Kasumi-1 (cell line): Measurements from ENCODE around the gene GBP4.

Experiments used
- DNase-seq, 2 experiments: peaks; one replicate each; lab custom pipeline; 2025; lab: John Stamatoyannopoulos, UW

GBP4 gene

DNA sequence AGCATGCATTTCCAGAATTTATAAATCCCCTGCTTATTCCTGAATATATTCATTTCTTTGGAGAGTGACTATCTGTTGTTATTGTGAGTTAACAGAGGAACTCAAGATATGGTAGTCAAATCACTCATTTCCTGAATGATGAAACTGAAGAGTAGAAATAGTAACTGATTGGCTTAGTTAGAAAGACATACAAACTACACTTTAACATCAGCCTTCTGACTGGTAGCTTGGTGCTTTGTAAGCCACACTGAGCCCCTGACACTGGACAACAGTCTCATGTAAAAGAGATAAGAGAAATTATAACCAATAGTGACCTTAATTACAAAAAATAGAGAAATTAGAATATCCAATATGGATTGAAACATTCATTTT lies 27.7 kb downstream of the GBP4 start:
- no peak for DNase-seq

DNA sequence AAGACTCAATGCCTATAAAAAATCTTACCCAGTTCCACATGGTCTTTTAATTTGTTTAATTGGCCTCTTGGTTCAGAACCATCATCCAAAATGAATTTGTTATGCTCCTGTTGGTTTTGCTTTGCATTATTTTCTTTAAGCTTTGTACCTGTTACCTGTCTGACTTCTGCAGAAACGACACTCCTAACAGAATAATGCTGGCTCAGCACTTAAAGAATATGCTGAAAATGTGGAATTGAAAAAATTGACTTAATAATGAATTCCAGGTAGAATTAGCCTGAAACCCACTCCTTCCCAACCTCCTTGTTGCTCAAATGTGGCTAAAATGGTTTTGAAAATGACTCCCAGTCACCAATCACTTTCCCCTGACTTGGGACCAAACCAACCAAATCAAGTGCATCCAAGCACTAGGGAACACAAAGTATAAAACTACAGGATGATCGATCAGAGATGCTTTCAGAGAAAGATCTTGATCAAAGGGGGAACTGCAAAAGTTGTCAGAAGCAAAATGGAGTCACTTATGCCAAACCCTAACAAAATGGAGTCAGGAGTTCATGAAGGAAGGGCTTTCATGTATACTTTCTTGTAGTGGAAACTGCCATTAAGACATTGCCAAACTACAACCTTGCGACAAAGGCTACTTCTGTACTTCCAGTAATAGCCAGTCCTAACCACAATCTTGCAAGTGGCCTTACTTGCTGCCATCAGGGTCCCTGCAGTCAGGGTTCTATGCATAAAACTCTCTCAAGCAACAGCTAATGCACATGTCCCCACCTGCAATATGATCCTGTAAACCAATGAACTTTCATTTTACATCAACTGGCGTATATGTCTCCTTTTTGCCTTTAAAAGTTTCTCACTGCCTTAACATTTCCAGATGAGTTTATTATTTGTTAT lies 28.3 kb downstream of the GBP4 start:
- DNase-seq: no peak

DNA sequence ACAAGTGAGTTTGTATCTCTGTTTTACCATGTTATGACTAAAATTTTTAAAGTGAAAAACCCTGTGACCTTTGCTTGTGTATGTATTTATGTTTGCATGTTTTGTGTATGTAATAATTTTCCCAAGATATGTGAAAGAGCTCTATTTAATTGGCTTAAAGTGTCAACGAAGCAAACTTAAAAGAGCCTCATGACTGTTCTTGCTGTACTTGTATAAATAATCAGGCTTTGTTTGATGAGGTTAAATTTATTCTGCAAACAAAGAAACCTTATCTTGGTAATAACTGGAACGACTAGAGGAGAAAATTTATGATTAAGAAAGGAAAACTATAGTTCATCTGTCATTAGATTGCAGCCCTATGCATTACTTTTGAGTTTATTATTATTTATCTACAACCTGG lies 29.6 kb downstream of the GBP4 start:
- no peak for DNase-seq

DNA sequence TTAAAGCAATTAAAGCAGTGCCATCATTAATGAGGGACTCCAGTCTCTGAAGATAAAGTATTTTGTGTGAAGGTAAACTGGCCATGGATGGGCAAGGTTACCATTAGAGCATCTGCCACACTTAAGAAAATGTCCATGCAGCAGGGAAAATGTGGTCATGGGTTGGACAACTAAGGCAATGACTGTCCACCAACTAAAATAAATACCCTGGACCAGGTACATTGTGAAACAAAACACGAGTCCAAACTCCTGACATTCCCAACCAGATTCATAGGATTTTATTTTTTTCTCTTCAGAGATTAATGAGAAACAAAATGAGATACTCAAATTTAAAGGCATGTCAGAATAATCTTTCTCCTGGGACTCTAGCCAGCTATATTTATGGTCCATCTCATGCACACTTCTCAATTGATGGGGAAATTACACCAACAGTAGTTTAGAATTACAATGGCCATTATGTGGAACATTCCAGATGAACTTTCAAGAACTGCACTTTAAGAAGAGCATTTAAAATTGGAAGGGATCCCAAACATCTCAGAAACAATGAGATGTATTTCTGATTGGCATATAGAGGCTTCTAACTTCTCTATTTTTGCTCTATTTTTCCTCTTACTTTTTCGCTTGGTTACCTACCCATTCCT lies 31.0 kb downstream of the GBP4 start:
- no peak for DNase-seq

DNA sequence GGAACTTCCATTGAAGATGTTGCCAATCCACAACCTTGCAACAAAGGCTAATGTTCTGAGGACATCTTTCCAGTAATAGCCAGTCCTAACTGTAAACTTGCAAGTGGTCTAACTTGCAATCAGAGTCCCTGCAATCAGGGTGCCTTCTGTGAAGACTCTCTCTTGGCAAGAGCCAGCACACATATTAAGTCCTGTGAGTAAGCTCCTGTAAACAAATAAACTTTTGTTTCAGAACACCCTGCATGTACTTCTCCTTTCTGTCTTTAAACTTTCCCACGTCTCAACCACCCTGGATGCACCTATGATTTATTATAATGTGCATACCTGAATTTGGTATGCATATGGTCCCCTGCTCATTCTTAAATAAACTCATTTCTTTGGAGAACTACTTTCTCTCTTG lies 32.0 kb downstream of the GBP4 start:
- no peak for DNase-seq

DNA sequence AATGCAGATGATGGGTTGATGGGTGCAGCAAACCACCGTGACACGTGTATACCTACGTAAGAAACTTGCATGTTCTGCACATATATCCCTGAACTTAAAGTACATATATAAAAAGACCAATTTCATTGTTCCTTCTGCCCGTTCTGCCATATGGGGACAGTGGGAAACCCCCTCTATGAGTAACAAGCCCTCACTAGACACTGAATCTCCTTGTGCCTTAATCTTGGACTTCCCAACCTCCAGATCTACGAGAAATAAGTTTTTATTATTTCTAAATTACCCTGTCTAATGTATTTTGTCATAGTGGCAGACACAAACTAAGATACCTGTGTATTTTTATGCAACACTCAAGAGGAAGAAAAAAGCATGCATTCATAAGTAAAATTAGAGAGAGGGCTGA lies 32.9 kb downstream of the GBP4 start:
- no peak for DNase-seq

- no peak for DNase-seq
Observed at GRCh38 chr1:89151047-89151446, 47.7 kb downstream of the GBP4 start.

DNA sequence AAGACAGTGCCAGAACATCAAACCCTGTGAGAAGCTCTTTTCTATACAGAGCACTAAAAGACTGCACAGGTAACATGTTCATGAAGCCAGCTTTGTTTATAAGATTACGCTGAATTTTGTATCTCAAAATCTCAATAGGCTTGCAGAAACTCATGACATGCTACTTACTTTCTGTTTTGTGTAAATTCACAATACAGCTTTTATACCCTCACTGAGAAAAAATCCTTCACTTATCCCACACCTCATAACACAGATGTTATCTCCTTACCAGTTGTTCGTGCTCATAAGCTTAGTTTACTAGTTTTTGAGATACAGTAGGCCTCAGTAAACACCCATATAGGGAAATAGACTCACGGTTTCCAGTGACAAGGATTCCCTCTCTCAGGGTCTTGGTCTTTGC lies 48.8 kb downstream of the GBP4 start:
- DNase-seq: no peak

- DNase-seq: no peak
Observed at GRCh38 chr1:89149229-89149628, 49.5 kb downstream of the GBP4 start.

- no peak for DNase-seq
Observed at GRCh38 chr1:89147678-89148658, 50.8 kb downstream of the GBP4 start.

GRCh38 chr1:89146721-89147120 lies 52.0 kb downstream of the GBP4 start:
- no peak for DNase-seq

DNA sequence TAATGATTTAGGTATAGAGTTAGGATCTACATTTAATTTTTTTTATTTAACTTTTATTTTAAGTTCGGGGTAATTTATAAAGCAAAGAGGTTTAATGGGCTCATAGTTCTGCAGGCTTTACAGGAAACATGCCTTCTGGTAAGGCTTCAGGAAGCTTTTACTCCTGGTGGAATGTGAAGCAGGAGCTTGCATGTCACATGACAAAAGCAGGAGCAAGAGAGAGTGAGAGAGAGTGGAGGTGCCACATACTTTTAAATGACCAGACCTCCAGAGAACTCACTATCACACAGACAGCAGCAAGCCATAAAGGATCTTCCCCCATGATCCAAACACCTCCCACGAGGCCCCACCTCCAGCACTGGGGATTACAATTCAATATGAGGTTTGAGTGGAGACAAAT lies 55.3 kb downstream of the GBP4 start:
- no peak for DNase-seq

- DNase-seq: no peak
Observed at GRCh38 chr1:89142160-89142559, 56.6 kb downstream of the GBP4 start.

GRCh38 chr1:89133747-89134146 lies 65.0 kb downstream of the GBP4 start:
- DNase-seq: no peak
